ENCODE data around the gene ETV6. TPM values are rescaled to one million over a fixed set of nuclear protein-coding genes. Genes with fewer than 3 reads are reported as not detected.

Gene ETV6
- total and polyA plus RNA-seq, 9 of the 15 experiments (the other 6 are each of a cell fraction or from before 2014, with no cell fraction given), result 0.81 to 12.7 (median 4.1) TPM

DNA sequence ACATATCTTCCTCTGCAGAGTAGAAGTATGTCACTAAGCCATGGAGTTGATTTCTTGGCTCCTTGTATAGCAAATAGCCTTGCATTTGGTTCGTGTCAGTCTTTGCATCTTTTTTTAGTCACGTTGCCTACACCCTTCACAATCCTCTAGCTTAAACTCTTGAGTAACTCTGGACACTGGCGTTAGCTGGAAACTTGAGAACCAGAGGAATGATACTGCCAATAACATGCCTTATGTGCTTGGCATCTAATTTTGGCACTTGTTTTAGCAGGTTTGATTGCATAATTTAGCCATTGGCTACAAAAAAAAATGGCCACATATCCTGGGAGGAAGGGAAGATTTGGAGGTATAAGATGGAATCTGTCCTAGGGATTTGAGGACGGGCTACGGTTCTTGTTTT lies 136.2 kb downstream of the ETV6 start:
- FAIRE-seq, result no peak
- CTCF ChIA-PET (ENCODE audit: low intra/inter-chr PET ratio), result no interaction called here
- no peaks in the 10 kb centered on the region; a peak in 1 of 5 replicates for H3K4me1 ChIP-seq (replicated peaks in 1 of 2; ENCODE audit: control insufficient read depth in 2 of 2, insufficient read depth in 2 of 2, low read length in 2 of 2)

More for the DNA sequence above, 136.2 kb downstream of the ETV6 start:
- no peaks in the 10 kb centered on the region for H3K36me3 ChIP-seq (ENCODE audit: control insufficient read depth, insufficient read depth, low read length)
- intact Hi-C loops (cut with micrococcal nuclease) (no loop called here), in situ Hi-C loops (cut with MboI) (no loop called here)
- no TSS peak for BruUV-seq (replicated peaks)
- DNase-seq (ENCODE audit: extremely low read depth in 1 of 4, low spot score in 3 of 4) (no peak), ATAC-seq (no peak)
- H3K9me1 ChIP-seq (ENCODE audit: control insufficient read depth, insufficient read depth, low read length), result no peaks in the 10 kb centered on the region
- H3K4me3 ChIP-seq, result no peak overlapping the region
- no peaks in the 10 kb centered on the region for H3K27me3 ChIP-seq (ENCODE audit: control insufficient read depth in 2 of 2, insufficient read depth in 2 of 2, low read length in 2 of 2)
- WGBS (ENCODE audit: insufficient coverage, low coverage, missing lambda C conversion rate), result 54% methylated on average over 5 of the region's 5 CpGs
- no peak overlapping the region for H3K27ac ChIP-seq (ENCODE audit: extremely low read depth, low read depth, low read length)
- H3K4me2 ChIP-seq (ENCODE audit: insufficient read depth, low read length), result no peak overlapping the region
- H3K9ac ChIP-seq (ENCODE audit: insufficient read depth in 1 of 2, low read depth in 2 of 2, low read length in 2 of 2), result no peak overlapping the region
- TF ChIP-seq, protein P1, sequence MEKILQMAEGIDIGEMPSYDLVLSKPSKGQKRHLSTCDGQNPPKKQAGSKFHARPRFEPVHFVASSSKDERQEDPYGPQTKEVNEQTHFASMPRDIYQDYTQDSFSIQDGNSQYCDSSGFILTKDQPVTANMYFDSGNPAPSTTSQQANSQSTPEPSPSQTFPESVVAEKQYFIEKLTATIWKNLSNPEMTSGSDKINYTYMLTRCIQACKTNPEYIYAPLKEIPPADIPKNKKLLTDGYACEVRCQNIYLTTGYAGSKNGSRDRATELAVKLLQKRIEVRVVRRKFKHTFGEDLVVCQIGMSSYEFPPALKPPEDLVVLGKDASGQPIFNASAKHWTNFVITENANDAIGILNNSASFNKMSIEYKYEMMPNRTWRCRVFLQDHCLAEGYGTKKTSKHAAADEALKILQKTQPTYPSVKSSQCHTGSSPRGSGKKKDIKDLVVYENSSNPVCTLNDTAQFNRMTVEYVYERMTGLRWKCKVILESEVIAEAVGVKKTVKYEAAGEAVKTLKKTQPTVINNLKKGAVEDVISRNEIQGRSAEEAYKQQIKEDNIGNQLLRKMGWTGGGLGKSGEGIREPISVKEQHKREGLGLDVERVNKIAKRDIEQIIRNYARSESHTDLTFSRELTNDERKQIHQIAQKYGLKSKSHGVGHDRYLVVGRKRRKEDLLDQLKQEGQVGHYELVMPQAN (IDR thresholded peaks at IDR 0.05; ENCODE audit: borderline replicate concordance), result no peak
- TF ChIP-seq, protein P2, sequence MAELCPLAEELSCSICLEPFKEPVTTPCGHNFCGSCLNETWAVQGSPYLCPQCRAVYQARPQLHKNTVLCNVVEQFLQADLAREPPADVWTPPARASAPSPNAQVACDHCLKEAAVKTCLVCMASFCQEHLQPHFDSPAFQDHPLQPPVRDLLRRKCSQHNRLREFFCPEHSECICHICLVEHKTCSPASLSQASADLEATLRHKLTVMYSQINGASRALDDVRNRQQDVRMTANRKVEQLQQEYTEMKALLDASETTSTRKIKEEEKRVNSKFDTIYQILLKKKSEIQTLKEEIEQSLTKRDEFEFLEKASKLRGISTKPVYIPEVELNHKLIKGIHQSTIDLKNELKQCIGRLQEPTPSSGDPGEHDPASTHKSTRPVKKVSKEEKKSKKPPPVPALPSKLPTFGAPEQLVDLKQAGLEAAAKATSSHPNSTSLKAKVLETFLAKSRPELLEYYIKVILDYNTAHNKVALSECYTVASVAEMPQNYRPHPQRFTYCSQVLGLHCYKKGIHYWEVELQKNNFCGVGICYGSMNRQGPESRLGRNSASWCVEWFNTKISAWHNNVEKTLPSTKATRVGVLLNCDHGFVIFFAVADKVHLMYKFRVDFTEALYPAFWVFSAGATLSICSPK (IDR thresholded peaks at IDR 0.05; ENCODE audit: borderline replicate concordance), result no peak
- no peak for TF ChIP-seq ZNF12 (CRISPR knock-in tag; IDR thresholded peaks at IDR 0.05)
- TF ChIP-seq, protein P3, sequence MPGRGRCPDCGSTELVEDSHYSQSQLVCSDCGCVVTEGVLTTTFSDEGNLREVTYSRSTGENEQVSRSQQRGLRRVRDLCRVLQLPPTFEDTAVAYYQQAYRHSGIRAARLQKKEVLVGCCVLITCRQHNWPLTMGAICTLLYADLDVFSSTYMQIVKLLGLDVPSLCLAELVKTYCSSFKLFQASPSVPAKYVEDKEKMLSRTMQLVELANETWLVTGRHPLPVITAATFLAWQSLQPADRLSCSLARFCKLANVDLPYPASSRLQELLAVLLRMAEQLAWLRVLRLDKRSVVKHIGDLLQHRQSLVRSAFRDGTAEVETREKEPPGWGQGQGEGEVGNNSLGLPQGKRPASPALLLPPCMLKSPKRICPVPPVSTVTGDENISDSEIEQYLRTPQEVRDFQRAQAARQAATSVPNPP (IDR thresholded peaks at IDR 0.05; ENCODE audit: borderline replicate concordance, insufficient read depth, insufficient read length), result no peak
- TF ChIP-seq ZNF589 (CRISPR knock-in tag; IDR thresholded peaks at IDR 0.05; ENCODE audit: low read depth), result no peak
- no peak for TF ChIP-seq PHTF2 (CRISPR knock-in tag; IDR thresholded peaks at IDR 0.05)
- TF ChIP-seq C11orf30 (IDR thresholded peaks at IDR 0.05; ENCODE audit: low read depth), result no peak
- no peak for TF ChIP-seq ESRRB (CRISPR knock-in tag; IDR thresholded peaks at IDR 0.05; ENCODE audit: borderline replicate concordance)
- no peak for TF ChIP-seq LEF1 (IDR thresholded peaks at IDR 0.05)
- TF ChIP-seq ZNF143 (CRISPR knock-in tag; IDR thresholded peaks at IDR 0.05), result no peak
- no peak for TF ChIP-seq NFE2 (IDR thresholded peaks at IDR 0.05; ENCODE audit: low read depth)
- no peak for TF ChIP-seq TRIM28 (IDR thresholded peaks at IDR 0.05)
- no peak for TF ChIP-seq ZKSCAN8 (CRISPR knock-in tag; IDR thresholded peaks at IDR 0.05)
- no peaks in the 10 kb centered on the region; the same call in 2 of the 3 replicates for H3K79me2 ChIP-seq (ENCODE audit: control insufficient read depth, insufficient read depth, low read length)
- H2AFZ ChIP-seq (ENCODE audit: low read depth, low read length), result no peak overlapping the region
- POLR2A ChIA-PET, result interaction anchor here (1.3 kb wide), 1 partner anchor 22 kb away, joined by 3 read pairs; no protein-coding TSS in a partner anchor
- no peaks in the 10 kb centered on the region for H3K9me3 ChIP-seq (replicated peaks; ENCODE audit: control insufficient read depth, insufficient read depth, low read depth, low read length)
- no peaks in the 10 kb centered on the region for H4K20me1 ChIP-seq (replicated peaks; ENCODE audit: control insufficient read depth, insufficient read depth, low read length)
